CD1c-positive myeloid dendritic cell (primary cell): ENCODE results near the gene INSYN2B.

Experiments
- DNase-seq: peaks from one replicate; pipeline ENCODE4 v3.0.0-alpha.2; 2016; ENCODE audit errors: extremely low spot score

INSYN2B gene

DNA sequence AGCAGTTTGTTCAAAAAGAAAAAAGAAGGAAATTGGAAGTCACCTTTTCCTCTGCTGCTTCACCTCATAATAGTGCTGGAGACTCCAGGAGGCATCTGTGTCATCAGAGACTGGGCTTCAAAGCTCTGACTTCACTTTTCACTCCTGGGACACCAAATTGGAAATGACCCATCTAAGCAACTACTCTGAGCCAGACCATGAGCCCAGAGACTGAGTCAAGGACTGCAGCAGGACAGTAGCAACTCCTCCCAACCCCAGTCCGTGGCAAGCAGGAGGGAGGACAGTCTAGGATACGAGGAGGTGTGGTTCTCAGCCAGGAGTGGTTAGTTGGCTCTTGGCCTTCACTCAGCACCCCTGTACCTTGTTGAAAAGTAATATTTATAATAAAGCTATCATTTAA, 131.5 kb downstream of the INSYN2B start:
- no peak for DNase-seq

DNA sequence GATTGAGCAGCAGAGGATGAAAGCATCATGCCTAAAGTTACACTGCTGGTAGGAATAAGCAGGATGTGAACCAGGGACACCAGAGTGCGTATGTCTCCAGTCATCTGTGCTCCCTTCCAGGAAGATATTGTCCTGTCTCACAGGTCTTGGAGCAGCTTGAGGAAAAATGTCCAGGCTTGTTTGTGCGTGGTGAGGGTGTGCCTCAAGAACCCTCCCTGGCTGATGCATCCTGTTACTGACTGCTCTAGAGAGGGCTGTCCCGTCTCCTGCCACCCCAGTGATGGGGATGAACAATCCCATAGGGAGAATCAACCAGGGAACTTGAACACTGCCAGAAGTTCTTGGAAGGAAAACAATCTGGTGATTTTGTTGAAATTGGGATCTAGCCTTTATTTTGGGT, 132.0 kb downstream of the INSYN2B start:
- DNase-seq: no peak

DNA sequence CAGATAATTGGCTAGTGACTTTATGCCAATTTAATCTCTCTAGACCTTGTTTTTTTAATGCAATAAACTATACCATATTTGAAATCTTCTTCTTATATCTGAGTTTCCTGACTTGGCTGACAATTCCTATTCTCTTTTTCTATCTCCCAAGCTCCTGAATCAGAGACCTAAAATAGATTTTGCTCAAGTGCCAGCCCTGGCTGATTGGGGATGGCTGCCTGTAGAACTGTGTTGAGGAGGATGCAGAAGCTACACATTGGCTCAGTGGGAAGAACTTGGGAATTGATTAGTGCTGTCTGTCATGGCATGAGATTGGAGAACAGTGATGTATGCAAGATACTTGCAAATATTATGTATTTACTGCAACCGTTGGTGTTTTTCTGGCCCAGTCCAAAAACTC, 132.8 kb downstream of the INSYN2B start:
- no peak for DNase-seq

DNA sequence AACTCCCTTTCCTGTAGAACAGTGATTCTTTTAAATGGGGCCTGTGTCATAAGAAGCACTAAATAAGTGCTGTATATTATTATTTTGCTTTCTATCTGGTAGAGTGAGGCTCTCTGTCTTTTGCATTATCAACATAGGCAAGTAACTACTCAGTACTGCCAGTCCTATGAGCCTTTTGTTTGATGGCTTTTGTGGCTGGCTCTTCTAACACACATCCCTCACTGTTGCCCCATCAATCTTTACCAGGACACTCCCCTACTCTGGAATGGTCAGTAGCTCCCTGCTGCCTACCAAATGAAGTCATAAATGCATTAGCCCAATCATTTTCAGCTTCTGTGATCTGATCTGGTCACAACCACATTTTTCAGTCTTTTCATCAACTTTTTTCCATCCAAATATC, 137.6 kb downstream of the INSYN2B start:
- DNase-seq: no peak

DNA sequence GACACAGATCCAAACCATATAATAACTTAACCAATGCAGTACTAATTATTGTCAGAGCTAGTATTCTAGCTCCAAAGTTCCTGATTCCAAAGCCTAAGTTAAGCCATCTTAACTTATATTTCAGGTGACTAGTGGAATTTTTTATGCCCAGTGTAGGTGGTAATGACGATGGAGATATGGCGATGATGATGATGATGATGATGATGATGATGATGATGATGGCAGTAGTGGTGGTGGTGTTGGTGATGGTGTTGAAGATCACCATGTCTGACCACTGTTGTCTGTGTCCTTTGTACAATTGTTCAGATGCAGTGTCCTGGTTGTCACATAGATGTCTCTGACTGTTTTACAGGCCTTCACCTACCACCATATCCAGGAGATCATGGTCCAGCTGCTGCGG, 139.9 kb downstream of the INSYN2B start:
- DNase-seq: no peak

DNA sequence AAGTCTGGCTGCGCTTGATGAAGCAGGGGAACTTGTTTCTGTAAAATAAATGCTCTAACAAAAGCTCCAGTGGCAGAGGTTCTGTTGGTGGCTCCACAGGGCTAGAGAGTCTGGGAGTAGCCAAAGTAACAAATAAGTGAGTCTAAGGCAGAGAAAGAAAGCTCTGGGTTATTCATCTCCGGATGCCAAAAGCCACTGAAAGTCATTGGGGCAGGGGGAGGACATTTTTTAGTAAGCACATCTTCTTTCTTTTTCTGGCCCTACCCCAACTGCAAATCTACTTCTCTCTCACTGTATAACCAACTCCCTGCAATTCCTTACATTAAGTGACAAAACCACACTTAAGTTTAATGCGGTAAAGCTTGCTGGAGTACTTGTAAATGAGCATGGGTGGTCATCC, 141.6 kb downstream of the INSYN2B start:
- no peak for DNase-seq

DNA sequence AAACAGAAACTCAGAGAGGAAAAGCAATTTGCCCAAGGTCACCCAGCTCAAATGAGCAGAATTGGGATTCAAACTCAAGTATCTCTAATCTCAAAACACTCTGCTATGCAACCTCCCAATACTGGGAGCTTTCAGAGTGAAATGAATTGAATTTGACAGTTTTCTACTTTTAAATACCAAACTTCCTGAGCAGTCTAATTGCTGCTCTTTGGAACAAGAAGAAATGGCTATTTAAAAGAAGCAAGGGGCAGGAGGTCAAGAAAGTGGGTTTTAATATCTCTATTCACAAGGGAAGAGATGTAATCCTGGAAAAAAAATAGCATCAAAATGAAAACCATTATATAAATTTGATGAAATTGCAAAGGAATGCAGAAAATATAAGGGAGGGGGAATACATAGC, 142.6 kb downstream of the INSYN2B start:
- DNase-seq: no peak

DNA sequence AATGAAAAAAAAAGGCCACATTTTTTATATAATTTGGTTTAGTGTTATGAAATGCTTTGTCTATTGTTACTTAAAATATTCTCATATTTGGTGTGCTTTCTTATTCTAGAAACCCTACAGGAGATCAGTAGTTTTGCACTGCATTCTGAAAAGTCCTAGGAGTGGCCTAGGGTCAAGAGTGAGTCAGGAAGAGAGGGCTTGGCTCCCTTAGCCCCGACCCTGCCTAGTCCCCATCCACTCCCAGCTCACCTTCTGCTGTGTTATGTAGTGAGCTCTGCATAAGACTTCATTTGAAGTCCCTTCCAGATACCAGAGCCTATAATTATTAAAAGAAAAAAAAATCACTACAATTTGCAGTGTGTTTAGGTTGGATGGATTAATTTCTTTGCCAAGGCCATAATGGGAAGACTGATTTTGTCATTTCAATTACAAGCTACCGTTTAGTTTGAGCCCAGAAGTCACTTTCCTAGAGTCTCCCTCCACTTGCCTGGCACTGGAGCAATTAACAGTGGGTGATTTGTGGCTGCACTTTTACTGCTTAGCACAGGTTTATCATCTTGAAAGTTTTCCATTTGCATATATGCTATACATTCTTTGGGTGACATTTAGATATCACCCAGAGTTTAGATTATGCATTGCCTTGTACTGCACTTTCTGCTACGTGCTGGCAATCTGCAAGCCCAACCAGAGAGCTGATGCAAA, 143.3 kb downstream of the INSYN2B start:
- DNase-seq: no peak

DNA sequence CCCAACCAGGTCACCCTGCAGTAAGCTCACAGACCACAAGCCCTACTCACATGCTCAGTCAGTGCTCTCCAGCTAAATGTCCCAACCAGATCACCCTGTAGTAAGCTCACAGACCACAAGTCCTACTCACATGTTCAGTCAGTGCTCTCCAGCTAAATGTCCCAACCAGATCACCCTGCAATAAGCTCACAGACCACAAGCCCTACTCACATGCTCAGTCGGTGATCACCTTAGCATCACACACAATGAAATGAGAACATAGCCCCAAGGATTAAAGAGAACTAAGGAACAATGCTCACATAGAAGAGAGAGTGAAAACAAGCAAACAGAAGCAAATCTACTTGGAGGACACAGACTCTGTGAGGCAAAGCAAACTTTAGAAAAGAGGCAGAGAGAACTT, 145.8 kb downstream of the INSYN2B start:
- peak; percentile 41 for DNase-seq

DNA sequence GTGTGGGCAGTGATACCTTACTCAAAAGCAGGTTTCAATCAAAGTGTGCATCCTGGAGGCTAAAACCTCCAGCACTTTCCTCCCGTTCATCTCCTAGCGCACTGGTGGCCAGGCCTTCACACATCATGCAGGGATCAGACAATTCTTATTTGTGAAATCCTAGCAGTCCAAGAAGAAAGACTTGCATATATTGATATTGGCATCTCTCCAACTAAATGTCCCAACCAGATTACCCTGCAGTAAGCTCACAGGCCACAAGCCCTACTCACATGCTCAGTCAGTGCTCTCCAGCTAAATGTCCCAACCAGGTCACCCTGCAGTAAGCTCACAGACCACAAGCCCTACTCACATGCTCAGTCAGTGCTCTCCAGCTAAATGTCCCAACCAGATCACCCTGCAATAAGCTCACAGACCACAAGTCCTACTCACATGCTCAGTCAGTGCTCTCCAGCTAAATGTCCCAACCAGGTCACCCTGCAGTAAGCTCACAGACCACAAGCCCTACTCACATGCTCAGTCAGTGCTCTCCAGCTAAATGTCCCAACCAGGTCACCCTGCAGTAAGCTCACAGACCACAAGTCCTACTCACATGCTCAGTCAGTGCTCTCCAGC, 146.5 kb downstream of the INSYN2B start:
- peak; percentile 34 for DNase-seq

DNA sequence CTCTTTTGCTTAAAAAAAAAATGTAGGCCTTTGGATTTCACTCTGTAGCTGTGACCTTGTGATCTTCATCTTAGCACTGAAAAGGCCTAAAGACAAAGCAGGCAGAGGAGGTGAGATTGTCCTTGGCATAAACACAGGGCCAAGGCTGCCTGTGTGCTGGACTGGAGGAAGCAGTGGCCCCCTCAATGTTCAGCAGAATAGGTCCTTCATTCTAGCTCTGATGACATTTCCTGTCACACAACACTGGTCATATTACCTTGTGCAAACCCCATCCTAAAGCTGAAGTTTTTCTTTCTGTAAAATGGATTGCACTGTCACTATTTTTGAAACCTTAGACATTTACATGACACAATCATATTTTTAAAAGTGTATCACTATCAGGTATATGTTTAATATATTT, 147.4 kb downstream of the INSYN2B start:
- DNase-seq: peak; percentile 3

DNA sequence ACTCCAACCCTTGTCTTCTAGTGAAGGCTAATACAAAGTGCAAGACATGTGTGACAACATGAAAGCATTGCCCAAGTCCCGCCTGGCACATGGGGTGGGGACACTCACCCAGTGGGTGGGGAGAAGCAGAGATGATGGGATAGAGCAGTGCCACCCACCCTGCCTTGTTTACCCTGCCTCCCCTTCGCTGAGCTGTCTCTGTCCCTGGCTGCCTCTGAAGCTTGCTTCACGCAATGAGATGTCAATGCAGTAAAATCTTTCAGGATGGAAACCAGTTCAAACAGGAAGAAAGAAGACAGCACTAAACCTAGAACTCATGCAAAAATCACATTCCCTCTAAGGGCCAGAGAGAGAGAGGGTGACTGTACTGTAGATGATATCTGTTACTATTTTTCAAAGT, 148.0 kb downstream of the INSYN2B start:
- peak; percentile 3 for DNase-seq

DNA sequence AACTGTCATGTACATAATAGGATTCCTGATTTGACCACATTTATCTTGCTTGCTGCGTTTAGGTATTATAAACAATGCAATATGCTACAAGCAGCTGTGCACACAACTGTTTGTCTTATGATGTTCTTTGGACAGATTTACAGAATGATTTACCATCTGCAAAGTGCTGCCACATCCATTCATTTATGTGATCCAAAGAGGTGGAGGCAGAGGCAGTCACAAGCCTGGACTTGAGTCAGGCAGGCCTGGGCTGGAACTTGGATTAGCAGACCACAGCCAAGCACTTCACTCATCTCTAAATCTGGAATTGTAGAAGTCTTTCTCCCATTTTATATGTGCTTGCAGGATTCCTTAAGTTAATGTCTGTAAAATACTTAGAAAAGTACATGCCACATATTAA, 149.0 kb downstream of the INSYN2B start:
- no peak for DNase-seq

DNA sequence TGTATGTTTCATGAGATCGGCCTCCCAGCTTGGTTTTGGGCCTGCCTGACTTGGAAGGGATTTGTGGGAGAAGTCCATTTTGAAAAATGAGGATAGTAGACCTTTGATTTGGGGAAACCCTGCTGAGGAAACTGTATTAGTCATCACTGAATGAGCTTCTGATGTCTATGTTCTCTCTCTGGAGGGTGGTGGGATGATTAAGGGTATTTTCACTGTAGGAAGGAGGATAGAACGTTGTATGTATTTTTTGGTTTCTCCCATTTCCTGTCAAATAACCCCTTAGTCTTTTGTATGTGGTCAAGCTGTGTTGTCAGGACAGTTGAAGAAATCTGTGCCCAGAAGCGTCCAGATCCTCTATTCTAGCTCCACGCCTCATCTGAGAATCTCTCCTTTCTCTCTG, 151.9 kb downstream of the INSYN2B start:
- DNase-seq: no peak

DNA sequence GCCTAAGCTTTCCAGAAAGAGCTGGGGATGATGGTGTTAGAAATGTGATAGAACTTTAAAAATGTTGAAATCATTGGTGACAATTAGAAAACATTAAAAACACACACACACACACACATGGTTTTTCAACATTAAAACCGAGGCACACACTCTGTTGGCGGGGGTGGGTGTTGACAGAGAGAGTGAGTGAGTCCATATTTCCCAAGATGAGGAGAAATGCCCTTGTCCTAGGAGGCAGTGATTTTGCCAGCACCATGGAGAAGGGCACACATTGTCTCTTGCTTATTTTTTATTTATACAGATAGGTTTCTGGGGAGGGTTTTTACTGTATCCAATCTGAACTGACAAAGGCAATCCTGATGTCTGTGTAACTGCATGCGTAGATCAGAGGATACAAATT, 152.5 kb downstream of the INSYN2B start:
- no peak for DNase-seq

DNA sequence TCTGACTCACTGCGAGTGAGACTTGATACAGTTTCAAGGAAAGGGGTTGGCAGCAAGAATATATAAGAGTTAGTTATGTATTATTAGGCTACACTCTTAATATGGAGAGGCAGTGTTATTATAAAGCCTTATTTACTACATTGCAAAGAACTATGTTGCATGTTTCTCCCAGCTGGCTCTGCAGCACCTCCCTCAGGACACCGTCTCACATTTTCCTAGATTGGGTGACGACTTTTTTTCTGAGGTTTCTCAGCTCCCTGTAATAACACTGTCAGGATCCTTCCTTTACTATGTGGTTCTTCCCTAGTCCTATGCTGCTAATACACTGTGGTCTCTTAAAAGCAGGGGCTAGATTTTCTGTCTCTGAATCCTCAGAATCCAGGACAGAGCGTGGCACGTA, 153.7 kb downstream of the INSYN2B start:
- DNase-seq: no peak

DNA sequence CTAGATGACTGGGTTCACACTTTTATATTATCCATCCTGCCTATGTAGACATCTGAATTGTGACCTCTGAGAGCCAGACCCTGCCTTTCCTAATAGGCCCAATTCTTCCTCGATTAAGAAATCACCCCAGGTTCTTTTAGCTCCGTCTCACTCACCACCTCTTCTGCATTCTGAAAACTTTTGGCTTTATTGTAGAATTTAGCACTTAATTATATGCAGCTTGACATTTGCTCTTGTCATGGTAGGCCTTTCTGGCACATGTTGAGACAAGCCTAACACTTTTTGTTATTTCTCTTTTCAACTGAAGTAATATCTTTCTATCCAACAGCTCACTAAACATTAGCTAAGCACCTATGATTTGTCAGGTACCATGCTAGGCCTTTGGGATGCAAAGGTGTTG, 163.3 kb downstream of the INSYN2B start:
- DNase-seq: no peak

DNA sequence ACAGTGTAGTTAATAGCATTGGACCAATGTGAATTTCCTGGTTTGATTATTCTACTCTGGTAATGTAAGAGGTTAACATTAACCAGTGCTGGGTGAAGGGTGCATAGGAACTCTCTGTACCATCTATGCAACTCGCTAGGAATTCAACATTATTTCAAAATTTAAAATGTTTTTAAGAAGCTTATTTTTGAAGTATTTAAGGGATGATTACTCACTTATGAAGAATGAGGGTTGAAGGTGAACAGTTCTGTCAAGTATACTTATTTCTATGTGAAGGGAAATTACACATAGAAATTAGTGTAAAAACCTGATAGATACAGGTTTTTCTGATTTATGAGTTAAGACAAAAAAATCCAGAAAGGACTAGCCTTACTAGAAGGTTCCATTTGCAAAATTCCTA, 165.8 kb downstream of the INSYN2B start:
- DNase-seq: no peak
